Measurements from ENCODE around the gene TRIP12.
"Not testable (repeated sequence)": the region's sequence is repeated elsewhere in the genome, so short reads cannot be mapped to it uniquely, and the experiment has no call there.

The TRIP12 gene

DNA sequence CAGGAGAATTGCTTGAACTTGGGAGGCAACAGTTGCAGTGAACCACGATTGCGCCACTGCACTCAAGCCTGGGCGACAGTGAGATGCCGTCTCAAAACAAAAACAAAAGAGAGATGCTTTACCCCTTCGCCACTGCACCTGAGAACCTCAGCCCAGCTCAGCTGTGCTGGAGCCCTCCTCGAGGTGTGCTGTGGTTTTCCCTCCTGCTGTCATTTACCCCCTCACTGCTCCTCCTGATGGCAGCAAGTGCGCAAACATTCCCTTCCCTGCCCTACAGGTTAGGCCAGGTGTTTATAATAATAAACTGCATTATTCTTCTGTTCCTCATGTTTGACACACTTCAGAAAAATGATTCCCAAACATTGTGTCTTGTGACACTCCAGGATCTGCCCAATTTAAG, 8.8 kb upstream of the TRIP12 start:
- TF ChIP-seq ZFX (IDR thresholded peaks at IDR 0.05): no peak
- TF ChIP-seq, protein P1, sequence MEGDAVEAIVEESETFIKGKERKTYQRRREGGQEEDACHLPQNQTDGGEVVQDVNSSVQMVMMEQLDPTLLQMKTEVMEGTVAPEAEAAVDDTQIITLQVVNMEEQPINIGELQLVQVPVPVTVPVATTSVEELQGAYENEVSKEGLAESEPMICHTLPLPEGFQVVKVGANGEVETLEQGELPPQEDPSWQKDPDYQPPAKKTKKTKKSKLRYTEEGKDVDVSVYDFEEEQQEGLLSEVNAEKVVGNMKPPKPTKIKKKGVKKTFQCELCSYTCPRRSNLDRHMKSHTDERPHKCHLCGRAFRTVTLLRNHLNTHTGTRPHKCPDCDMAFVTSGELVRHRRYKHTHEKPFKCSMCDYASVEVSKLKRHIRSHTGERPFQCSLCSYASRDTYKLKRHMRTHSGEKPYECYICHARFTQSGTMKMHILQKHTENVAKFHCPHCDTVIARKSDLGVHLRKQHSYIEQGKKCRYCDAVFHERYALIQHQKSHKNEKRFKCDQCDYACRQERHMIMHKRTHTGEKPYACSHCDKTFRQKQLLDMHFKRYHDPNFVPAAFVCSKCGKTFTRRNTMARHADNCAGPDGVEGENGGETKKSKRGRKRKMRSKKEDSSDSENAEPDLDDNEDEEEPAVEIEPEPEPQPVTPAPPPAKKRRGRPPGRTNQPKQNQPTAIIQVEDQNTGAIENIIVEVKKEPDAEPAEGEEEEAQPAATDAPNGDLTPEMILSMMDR (conservative IDR thresholded peaks at IDR 0.05): no peak

DNA sequence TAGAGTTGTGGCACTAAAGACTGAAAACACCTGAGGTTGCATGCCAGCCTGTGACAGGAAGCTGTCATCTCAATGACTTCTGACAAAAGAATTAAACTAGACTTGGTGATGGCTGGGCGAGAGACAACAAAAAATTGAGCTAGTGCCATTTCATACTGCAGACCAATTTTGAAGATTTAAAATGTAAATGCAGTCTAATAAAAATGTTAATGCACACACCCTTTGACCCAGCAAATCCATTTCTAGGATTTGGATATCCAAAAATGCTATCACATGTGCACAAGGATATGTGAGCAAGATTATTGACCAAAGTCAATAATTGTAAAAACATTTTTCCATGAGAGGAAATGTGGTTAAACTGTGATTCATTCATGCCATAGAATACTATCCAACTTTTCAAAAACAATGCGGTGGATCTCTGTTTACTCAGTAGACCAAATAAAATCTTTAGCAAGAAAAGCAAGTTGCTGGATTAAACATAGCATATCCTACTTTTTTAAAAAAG, 6.1 kb upstream of the TRIP12 start:
- TF ChIP-seq, protein P1 (conservative IDR thresholded peaks at IDR 0.05): no peak
- TF ChIP-seq ZFX (IDR thresholded peaks at IDR 0.05): no peak
- H3K27ac ChIP-seq: no peak overlapping the region

More for the DNA sequence above, 8.8 kb upstream of the TRIP12 start:
- H3K27ac ChIP-seq: no peak overlapping the region

DNA sequence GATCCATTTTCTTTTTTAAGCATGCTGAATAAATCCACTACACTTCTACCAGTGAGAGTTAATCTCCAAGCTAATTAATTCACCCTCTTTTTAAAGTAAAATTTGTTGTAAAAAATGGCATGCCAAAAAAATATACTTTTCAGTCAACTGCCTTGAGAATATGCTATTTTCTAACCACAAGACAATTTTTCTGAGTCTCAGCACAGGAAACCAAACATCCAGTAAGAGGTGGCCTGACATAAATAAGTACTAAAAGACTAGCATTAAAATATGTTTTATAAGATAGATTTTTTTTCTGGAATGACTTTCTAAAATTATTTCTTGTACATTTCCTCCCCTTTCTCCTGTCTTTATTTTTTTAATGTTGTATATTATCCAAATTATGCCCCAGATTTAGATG, 3.4 kb upstream of the TRIP12 start:
- TF ChIP-seq, protein P1 (conservative IDR thresholded peaks at IDR 0.05): no peak
- no peak for TF ChIP-seq ZFX (IDR thresholded peaks at IDR 0.05)
- H3K27ac ChIP-seq: no peak overlapping the region

DNA sequence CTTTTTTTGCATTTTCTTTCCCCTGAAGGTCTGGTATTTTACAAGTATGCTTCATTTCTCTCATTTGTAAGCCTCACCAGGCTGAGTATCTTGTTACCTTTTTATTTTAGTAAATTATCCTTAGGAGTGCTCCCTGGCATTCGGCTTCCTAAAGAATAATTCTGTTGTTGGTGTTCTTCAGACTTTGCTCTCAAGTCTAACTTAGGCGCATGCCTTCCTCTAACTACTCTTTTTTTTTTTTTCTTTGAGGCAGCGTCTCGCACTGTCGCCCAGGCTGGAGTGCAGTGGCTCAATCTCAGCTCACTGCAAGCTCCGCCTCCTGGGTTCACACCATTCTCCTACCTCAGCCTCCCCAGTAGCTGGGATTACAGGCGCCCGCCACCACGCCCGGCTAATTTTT, 2.7 kb upstream of the TRIP12 start:
- H3K27ac ChIP-seq: not testable (repeated sequence)

DNA sequence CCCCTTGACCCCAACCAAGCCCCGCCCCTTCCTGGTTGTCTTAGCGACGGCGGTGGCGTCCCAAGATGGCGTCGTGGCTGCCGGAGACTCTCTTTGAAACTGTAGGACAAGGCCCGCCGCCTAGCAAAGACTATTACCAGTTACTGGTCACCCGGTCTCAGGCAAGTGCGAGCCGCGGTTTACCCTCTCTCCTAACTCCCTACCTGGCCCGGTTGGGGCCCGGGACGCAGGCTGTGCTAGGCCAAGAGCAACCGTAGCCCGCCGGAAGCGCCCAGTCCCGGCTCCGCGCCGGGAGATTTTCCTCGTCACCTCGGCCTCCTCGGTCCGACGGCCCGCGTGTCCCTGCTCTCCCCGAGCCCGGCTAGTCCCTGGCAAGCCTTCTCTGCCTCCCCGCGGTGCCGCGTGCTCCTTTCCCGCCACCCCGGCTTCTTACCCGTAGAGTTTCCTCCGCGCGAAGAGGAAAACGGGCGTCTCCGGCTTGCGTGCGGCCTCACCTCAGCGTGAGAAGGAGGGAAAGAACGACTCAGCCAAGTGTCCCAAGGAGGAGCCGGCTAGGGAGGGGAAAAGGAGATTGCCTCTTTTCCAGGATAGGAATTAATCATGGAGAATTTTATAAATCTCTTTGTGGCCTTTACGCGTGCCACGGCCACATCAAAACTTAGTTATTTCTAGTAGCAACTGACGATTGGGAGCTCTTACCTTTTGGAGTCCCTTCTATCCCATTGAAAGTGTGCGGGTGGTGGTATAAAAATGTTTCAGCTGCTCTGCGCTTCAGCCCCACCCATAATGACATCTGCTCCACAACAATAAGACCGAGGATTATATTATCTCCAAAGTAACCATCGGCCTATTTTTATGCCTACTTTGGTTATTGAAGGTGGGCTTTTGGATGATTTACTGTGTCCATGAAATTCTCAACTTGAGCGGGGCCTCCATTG, 909 bp upstream of the TRIP12 start, which contains the start of gene FBXO36:
Gene FBXO36, plus strand, starts transcription at position 55 of the 938 bp plus-strand sequence. Its CDS starts 11 bp downstream, at position 66.
- peak within 1 kb of the TSS; percentile 87 for H3K27ac ChIP-seq
- TF ChIP-seq, protein P1 (conservative IDR thresholded peaks at IDR 0.05): no peak
- TF ChIP-seq ZFX (IDR thresholded peaks at IDR 0.05): peak; percentile 88

DNA sequence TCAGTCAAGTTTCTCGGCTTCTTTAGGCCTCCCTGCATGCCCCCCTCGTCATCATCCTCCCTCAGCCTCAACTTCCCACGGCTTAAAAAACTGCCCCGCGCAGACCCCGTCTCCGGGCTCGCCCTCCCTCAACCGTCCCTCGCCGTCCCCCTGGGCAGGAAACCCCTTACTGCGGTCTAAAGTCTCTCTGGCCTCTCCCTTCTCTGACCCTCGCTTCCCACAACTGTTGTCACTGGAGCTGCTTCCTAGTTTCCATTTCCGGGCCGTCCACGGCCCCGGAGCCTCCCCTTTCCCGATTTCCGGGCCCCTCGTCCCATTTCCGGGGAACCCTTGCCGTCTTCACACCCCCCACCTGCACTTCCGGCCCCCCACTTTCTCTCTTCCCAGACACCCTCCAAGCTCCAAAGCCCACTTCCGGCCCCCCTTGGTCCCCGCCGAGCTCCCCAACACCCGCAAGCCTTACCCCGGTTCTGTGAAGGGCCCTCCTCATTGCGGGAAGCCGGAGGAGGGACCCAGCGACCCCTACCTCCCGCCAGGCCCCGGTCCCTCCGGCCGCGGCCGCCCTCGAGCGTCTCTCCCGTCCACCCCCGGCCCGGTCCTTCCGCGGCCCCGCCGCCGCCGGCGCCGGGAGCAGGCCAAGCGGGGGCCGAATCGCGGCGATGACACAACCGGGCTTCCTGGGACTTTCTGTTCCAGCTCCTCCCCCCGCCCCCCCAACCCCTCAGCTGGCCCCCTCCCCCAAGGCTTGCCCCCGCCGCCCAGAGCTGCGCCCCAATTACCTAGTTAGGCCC, 513 bp downstream of the TRIP12 start:
- H3K27ac ChIP-seq: peak overlapping the region; percentile 87

DNA sequence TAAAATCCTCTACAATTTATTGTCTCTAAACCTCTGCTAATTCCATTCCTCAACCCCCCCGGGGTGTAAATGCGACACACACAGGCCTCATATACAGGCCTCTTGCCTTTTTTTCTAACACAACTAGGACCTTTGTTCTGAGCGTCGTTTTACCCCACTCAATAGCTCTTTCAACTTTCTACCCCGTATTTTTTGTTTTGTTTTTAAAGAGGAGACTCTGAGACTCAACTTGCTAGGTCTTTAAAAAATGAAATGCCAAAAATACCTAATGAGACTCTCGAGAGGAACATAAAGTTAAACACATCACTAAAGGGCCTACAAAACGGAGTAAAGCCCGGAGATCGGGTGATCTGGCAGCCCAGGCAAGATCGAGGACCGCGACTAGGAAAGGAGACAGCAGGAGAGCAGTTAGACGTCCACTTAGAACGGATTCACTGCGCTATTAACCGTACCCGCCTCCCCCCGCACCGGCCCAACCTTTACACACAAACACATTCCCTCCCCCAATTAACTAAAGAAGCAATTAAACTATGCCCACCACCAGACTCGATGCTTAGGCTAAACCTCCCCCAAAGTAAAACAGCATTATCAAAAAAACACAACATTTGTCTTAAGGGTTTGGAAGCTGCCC, 1.7 kb downstream of the TRIP12 start:
- no peak for TF ChIP-seq ZFX (IDR thresholded peaks at IDR 0.05)
- TF ChIP-seq, protein P1 (conservative IDR thresholded peaks at IDR 0.05): no peak
- H3K27ac ChIP-seq: no peak overlapping the region

More for the DNA sequence above, 513 bp downstream of the TRIP12 start:
- TF ChIP-seq, protein P1 (conservative IDR thresholded peaks at IDR 0.05): no peak
- TF ChIP-seq ZFX (IDR thresholded peaks at IDR 0.05): peak; percentile 30; the same call in 1 of the 2 replicates

All from C4-2B (cell line).